ENCODE data around the gene XIRP2.

XIRP2 gene

DNA sequence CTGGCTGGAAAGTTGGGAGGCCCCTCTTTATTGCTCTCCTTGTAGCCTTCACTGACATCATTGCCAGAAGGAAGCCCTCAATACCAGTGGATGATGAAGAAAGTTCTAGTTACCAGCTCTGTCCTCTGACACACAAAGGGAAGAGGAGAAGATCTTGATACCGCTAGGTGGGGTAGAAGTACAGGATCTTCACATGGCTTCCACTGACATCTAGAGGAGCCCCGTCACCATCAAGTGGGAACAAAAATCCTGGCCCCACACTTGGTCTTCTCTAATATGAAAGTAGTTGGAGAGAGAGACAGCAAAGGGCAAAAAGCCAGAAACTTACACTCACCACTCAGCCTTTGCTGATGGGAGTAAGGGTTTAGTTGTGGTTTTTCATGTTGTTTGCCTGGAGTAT lies 12.4 kb downstream of the XIRP2 start:
- no peak for DNase-seq (ENCODE audit: low spot score in 2 of 2)
- Histone ChIP-seq H3K36me3 (replicated peaks) (no peaks in the 10 kb centered on the region), H3K9me3 (no peaks in the 10 kb centered on the region), H3K4me3 (no peak overlapping the region), H3K4me1 (no peaks in the 10 kb centered on the region), H3K27me3 (ENCODE audit: low read depth) (no peaks in the 10 kb centered on the region)
- in situ Hi-C loops (cut with MboI; ENCODE audit: low sequenced_read_pairs), result no loop called here

GRCh38 chr2:166901336-166901735 lies 13.1 kb downstream of the XIRP2 start:
- in situ Hi-C loops (cut with MboI; ENCODE audit: low sequenced_read_pairs), result no loop called here
- Histone ChIP-seq H3K27me3 (ENCODE audit: low read depth) (no peaks in the 10 kb centered on the region), H3K4me1 (no peaks in the 10 kb centered on the region), H3K9me3 (no peaks in the 10 kb centered on the region), H3K36me3 (replicated peaks) (no peaks in the 10 kb centered on the region), H3K4me3 (no peak overlapping the region)
- DNase-seq (ENCODE audit: low spot score in 2 of 2), result no peak

DNA sequence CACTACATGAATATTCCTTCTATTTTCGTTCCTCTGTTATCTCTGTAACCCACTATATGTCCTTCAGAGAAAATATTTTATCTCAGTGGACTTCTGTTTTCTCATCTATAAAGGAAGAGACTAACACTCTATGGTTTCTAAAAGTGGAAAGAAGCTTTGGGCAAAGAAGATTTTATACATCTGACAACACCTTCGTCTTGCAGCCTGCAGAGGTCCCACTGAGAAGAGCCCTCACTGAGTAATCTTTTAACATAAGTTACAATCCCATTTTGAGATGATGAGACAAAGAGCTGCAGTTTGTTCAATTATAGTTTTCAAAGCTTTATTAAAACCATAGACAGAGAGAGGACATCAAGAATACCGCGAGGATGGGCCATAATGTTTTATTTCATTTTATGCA lies 28.7 kb downstream of the XIRP2 start:
- DNase-seq (ENCODE audit: low spot score in 2 of 2), result no peak
- H3K36me3 ChIP-seq (replicated peaks), result no peaks in the 10 kb centered on the region
- no peaks in the 10 kb centered on the region for H3K4me1 ChIP-seq
- in situ Hi-C loops (cut with MboI; ENCODE audit: low sequenced_read_pairs), result no loop called here
- no peak overlapping the region for H3K4me3 ChIP-seq
- no peaks in the 10 kb centered on the region for H3K9me3 ChIP-seq
- H3K27me3 ChIP-seq (ENCODE audit: low read depth), result no peaks in the 10 kb centered on the region

- DNase-seq (ENCODE audit: low spot score in 2 of 2), result no peak
- in situ Hi-C loops (cut with MboI; ENCODE audit: low sequenced_read_pairs), result no loop called here
- Histone ChIP-seq H3K4me1 (no peaks in the 10 kb centered on the region), H3K9me3 (no peaks in the 10 kb centered on the region), H3K27me3 (ENCODE audit: low read depth) (no peaks in the 10 kb centered on the region), H3K36me3 (replicated peaks) (no peaks in the 10 kb centered on the region), H3K4me3 (no peak overlapping the region)
Measured at GRCh38 chr2:166917415-166917814, 29.1 kb downstream of the XIRP2 start.

- no peak for DNase-seq (ENCODE audit: low spot score in 2 of 2)
Measured at GRCh38 chr2:166921261-166921896, 33.1 kb downstream of the XIRP2 start.

GRCh38 chr2:166924967-166925366 lies 36.7 kb downstream of the XIRP2 start:
- DNase-seq (ENCODE audit: low spot score in 2 of 2), result no peak
- no peaks in the 10 kb centered on the region for H3K4me1 ChIP-seq
- H3K4me3 ChIP-seq, result no peak overlapping the region
- no peaks in the 10 kb centered on the region for H3K9me3 ChIP-seq
- no peaks in the 10 kb centered on the region for H3K27me3 ChIP-seq (ENCODE audit: low read depth)
- no peaks in the 10 kb centered on the region for H3K36me3 ChIP-seq (replicated peaks)
- in situ Hi-C loops (cut with MboI; ENCODE audit: low sequenced_read_pairs), result no loop called here

More at GRCh38 chr2:166921261-166921896, 33.1 kb downstream of the XIRP2 start:
- Histone ChIP-seq H3K4me1 (no peaks in the 10 kb centered on the region), H3K36me3 (replicated peaks) (no peaks in the 10 kb centered on the region), H3K9me3 (no peaks in the 10 kb centered on the region), H3K27me3 (ENCODE audit: low read depth) (no peaks in the 10 kb centered on the region), H3K4me3 (no peak overlapping the region)
- in situ Hi-C loops (cut with MboI; ENCODE audit: low sequenced_read_pairs), result no loop called here

DNA sequence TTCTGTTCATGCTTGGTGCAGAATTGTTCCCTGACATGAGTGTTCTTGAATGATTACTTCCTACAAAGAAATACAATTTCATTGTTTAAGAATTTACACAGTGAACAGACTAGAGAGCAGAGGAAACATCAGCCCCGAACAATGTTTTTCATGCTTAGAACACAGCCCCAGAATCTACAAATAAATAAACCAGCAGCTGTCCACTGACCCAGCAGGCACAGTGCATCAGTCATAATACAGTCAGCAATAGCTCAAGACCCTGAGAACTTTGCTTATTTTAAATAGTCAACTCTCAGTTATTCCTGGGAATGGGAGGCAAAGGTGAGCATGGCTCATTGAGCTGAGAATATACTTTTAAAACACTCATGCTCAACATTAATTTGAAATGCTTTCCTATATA lies 38.4 kb downstream of the XIRP2 start:
- Histone ChIP-seq H3K27me3 (ENCODE audit: low read depth) (no peaks in the 10 kb centered on the region), H3K36me3 (replicated peaks) (no peaks in the 10 kb centered on the region), H3K4me1 (no peaks in the 10 kb centered on the region), H3K4me3 (no peak overlapping the region), H3K9me3 (no peaks in the 10 kb centered on the region)
- no peak for DNase-seq (ENCODE audit: low spot score in 2 of 2)
- in situ Hi-C loops (cut with MboI; ENCODE audit: low sequenced_read_pairs), result no loop called here

DNA sequence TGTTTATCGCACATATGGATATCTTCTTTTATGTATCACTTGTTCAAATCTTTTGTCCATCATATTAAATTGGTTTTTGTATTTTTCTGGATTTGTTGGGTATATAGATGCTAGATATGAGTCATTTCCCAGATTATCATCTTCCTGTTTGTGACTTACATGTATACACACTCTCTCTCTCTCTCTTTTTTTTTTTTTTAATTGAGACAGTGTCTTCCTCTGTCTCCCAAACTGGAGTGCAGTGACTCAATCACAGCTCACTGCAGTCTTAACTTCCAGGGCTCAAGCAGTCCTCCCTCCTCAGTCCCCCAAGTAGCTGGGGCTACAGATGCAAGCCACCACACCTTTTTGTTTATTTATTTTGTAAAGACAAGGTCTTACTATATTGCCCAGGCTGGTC lies 43.8 kb downstream of the XIRP2 start:
- in situ Hi-C loops (cut with MboI; ENCODE audit: low sequenced_read_pairs), result no loop called here
- Histone ChIP-seq H3K4me1 (no peaks in the 10 kb centered on the region), H3K27me3 (ENCODE audit: low read depth) (no peaks in the 10 kb centered on the region), H3K4me3 (no peak overlapping the region), H3K36me3 (replicated peaks) (no peaks in the 10 kb centered on the region), H3K9me3 (no peaks in the 10 kb centered on the region)
- no peak for DNase-seq (ENCODE audit: low spot score in 2 of 2)

DNA sequence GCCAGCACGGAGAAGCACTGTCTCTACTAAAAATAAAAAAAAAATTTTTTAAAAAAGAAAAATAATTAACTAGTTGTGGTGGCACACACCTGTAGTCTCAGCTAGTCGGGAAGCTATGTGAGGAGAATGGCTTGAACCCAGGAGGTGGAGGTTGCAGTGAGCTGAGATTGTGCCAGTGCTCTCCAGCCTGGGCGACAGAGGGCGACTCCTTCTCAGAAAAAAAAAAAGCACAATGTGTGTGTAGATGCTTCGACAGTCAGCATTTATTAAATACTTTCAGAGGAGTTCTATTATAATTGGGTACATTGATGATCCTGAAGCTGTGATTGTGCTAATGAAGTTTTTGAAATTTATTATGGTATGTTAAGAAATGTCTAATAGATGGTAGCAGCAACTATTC lies 46.5 kb downstream of the XIRP2 start:
- Histone ChIP-seq H3K36me3 (replicated peaks) (no peaks in the 10 kb centered on the region), H3K9me3 (no peaks in the 10 kb centered on the region), H3K4me3 (no peak overlapping the region), H3K4me1 (no peaks in the 10 kb centered on the region), H3K27me3 (ENCODE audit: low read depth) (no peaks in the 10 kb centered on the region)
- in situ Hi-C loops (cut with MboI; ENCODE audit: low sequenced_read_pairs), result no loop called here
- DNase-seq (ENCODE audit: low spot score in 2 of 2), result no peak

DNA sequence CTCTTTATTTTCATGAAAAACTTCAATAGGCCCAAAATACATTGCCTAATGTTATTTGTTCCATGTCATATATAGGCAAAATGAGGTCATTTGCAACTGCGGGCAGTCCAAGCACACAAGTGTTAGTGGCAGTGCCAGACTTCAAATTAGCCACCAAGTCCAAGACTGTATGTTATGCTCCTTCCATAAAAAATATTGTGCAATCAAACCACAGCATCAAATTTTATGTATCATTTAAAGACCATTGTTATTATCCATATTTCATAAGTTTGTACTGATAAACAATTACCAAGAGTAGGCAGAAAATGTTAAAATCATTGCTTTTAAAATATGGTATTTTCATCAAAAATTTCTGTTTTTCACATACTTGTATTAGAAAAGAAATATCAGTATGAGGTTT lies 54.1 kb downstream of the XIRP2 start:
- Histone ChIP-seq H3K4me3 (no peak overlapping the region), H3K36me3 (replicated peaks) (no peaks in the 10 kb centered on the region), H3K4me1 (no peaks in the 10 kb centered on the region), H3K27me3 (ENCODE audit: low read depth) (no peaks in the 10 kb centered on the region), H3K9me3 (no peaks in the 10 kb centered on the region)
- in situ Hi-C loops (cut with MboI; ENCODE audit: low sequenced_read_pairs), result no loop called here
- DNase-seq (ENCODE audit: low spot score in 2 of 2), result no peak

GRCh38 chr2:166944909-166945308 lies 56.6 kb downstream of the XIRP2 start:
- DNase-seq (ENCODE audit: low spot score in 2 of 2), result no peak
- H3K36me3 ChIP-seq (replicated peaks), result no peaks in the 10 kb centered on the region
- in situ Hi-C loops (cut with MboI; ENCODE audit: low sequenced_read_pairs), result no loop called here

GRCh38 chr2:166957686-166958085 lies 69.4 kb downstream of the XIRP2 start:
- no peaks in the 10 kb centered on the region for H3K9me3 ChIP-seq
- no peaks in the 10 kb centered on the region for H3K36me3 ChIP-seq (replicated peaks)
- no peak for DNase-seq (ENCODE audit: low spot score in 2 of 2)
- in situ Hi-C loops (cut with MboI; ENCODE audit: low sequenced_read_pairs), result no loop called here
- peaks cover 19% of the 10 kb centered on the region for H3K4me1 ChIP-seq
- no peak overlapping the region for H3K4me3 ChIP-seq
- no peaks in the 10 kb centered on the region for H3K27me3 ChIP-seq (ENCODE audit: low read depth)

More at GRCh38 chr2:166944909-166945308, 56.6 kb downstream of the XIRP2 start:
- H3K9me3 ChIP-seq, result no peaks in the 10 kb centered on the region
- no peaks in the 10 kb centered on the region for H3K27me3 ChIP-seq (ENCODE audit: low read depth)
- no peaks in the 10 kb centered on the region for H3K4me1 ChIP-seq
- H3K4me3 ChIP-seq, result no peak overlapping the region

DNA sequence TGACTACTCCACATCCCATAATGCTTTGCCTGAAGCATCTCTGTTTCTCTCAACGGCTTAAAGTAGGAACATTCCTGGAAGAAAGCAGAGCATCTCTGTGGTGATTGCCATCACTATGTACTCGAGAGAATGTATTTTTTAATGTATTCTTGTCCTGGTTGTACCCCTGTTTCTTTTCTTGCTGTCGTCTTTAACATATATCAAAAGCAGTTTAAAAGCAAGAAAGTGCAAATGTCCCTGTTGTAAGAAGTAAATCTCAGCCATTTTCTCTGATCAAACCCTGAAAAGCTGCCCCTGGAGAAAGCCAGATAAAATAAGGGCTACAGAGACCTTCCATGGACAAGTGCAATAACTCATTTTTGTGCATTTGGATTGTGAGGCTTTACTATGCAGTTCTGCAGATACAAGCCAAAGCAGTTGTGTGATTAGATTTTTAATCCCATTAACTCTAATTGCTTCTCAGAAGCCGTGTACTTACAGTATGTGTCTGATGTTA lies 70.8 kb downstream of the XIRP2 start:
- in situ Hi-C loops (cut with MboI; ENCODE audit: low sequenced_read_pairs), result no loop called here
- no peaks in the 10 kb centered on the region for H3K36me3 ChIP-seq (replicated peaks)
- DNase-seq (ENCODE audit: low spot score in 2 of 2), result peak in 1 of 2 experiments; percentile 11
- no peak overlapping the region for H3K4me3 ChIP-seq
- H3K27me3 ChIP-seq (ENCODE audit: low read depth), result no peaks in the 10 kb centered on the region
- no peaks in the 10 kb centered on the region for H3K9me3 ChIP-seq
- H3K4me1 ChIP-seq, result peaks cover 19% of the 10 kb centered on the region

DNA sequence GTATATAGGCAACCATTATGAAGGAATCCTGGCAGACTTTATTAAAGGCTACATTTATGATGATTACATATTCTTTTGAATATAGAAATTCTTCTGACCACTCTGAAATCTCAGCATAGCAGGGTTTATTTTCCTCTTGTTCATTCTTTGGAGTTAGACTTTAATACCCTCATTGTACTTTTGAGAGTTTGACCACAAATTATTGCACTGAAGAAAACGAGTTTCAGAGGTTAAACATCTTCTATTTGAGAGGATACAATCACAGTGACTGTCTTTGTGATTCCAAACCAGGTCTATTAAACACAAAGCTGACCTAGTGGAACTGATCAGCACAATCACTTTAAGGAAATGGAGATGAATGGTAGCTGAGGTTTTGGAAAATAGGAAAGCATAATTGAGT lies 71.3 kb downstream of the XIRP2 start:
- no peaks in the 10 kb centered on the region for H3K36me3 ChIP-seq (replicated peaks)

More for the DNA sequence above, 71.3 kb downstream of the XIRP2 start:
- H3K27me3 ChIP-seq (ENCODE audit: low read depth), result no peaks in the 10 kb centered on the region
- no peaks in the 10 kb centered on the region for H3K9me3 ChIP-seq
- in situ Hi-C loops (cut with MboI; ENCODE audit: low sequenced_read_pairs), result no loop called here
- DNase-seq (ENCODE audit: low spot score in 2 of 2), result peak in 1 of 2 experiments; percentile 39
- H3K4me3 ChIP-seq, result no peak overlapping the region
- peaks cover 19% of the 10 kb centered on the region for H3K4me1 ChIP-seq

All from HAP-1 (cell line).